HepG2 (cell line): Measurements from ENCODE around the gene ACOT8. TPM values are rescaled to one million over a fixed set of nuclear protein-coding genes. Genes with fewer than 3 reads are reported as not detected.
A peak's percentile ranks its signal among the peaks of the same experiment; 100 is the strongest.

Source experiments
- AGO1 ChIP-seq: fragments of 200-400 bp; formaldehyde crosslinking; IDR thresholded peaks from 2 replicates; pipeline ENCODE4 v1.6.1; 2017; ENCODE audit warnings: mild to moderate bottlenecking, low read depth, low read length, moderate library complexity; ENCODE audit not compliant: poor library complexity, severe bottlenecking
- ATF3 ChIP-seq: sonication (generic); formaldehyde crosslinking; IDR thresholded peaks from 2 replicates; pipeline ENCODE4 v1.4.0; 2020; ENCODE audit warnings: missing genetic modification reagents
- BRD4 ChIP-seq: sonication (generic); formaldehyde crosslinking; IDR thresholded peaks from 2 replicates; pipeline ENCODE4 v1.4.0; 2020; ENCODE audit warnings: missing genetic modification reagents
- CREB3 ChIP-seq: sonication (generic); formaldehyde crosslinking; IDR thresholded peaks from 2 replicates; pipeline ENCODE4 v1.5.0; 2020; ENCODE audit warnings: missing genetic modification reagents
- GMEB2 ChIP-seq: IDR thresholded peaks from 2 replicates; pipeline ENCODE4 v1.6.1; 2016; ENCODE audit warnings: missing biosample characterization, missing genetic modification reagents, low read depth
- HOXA3 ChIP-seq: sonication (generic); formaldehyde crosslinking; IDR thresholded peaks from 2 replicates; pipeline ENCODE4 v1.5.0; 2020; ENCODE audit warnings: missing genetic modification reagents
- MXI1 ChIP-seq: IDR thresholded peaks from 3 replicates; pipeline ENCODE4 v1.6.1; 2012; ENCODE audit warnings: low read depth, low read length, inconsistent platforms, borderline replicate concordance
- PBX2 ChIP-seq: IDR thresholded peaks from 2 replicates; pipeline ENCODE4 v1.6.1; 2016; ENCODE audit warnings: control low read depth
- PRDM10 ChIP-seq: sonication (generic); formaldehyde crosslinking; IDR thresholded peaks from 2 replicates; pipeline ENCODE4 v1.4.0; 2020; ENCODE audit warnings: low read depth, missing genetic modification reagents
- SNRNP70 ChIP-seq: fragments of 200-400 bp; formaldehyde crosslinking; IDR thresholded peaks from 2 replicates; pipeline ENCODE4 v1.6.1; 2017; ENCODE audit warnings: mild to moderate bottlenecking, low read depth, low read length, moderate library complexity
- SRSF1 ChIP-seq: fragments of 200-400 bp; formaldehyde crosslinking; optimal IDR thresholded peaks from 2 replicates; pipeline ENCODE3; 2017; ENCODE audit warnings: mild to moderate bottlenecking, low read depth, low read length, moderate library complexity
- ZBTB7B ChIP-seq: sonication (generic); formaldehyde crosslinking; IDR thresholded peaks from 2 replicates; pipeline ENCODE4 v1.4.0; 2020; ENCODE audit warnings: missing genetic modification reagents
- ZHX1 ChIP-seq: sonication (generic); formaldehyde crosslinking; IDR thresholded peaks from 2 replicates; pipeline ENCODE4 v1.8.1; 2022; ENCODE audit warnings: low read depth, mild to moderate bottlenecking, missing genetic modification reagents
- ZNF205 ChIP-seq: IDR thresholded peaks from 2 replicates; pipeline ENCODE4 v1.6.1; 2018; ENCODE audit warnings: missing biosample characterization, missing genetic modification reagents
- ZNF256 ChIP-seq: sonication (generic); formaldehyde crosslinking; conservative IDR thresholded peaks from 2 replicates; pipeline ENCODE4 v1.4.0; 2020; ENCODE audit warnings: missing genetic modification reagents
- ZNF614 ChIP-seq: IDR thresholded peaks from 2 replicates; pipeline ENCODE4 v1.6.1; 2018; ENCODE audit warnings: missing biosample characterization, missing genetic modification reagents, inconsistent platforms, borderline replicate concordance
- ZSCAN29 ChIP-seq: sonication (generic); formaldehyde crosslinking; conservative IDR thresholded peaks from 2 replicates; pipeline ENCODE4 v1.4.0; 2020; ENCODE audit warnings: mild to moderate bottlenecking, missing genetic modification reagents
- polyA plus RNA-seq, 8 experiments: library from polyadenylated mRNA; depleted of rRNA in 3 of 8; stranded (reverse) in 7 of 8; unstranded in 1 of 8; fragments of >200 nt; fragmentation: Illumina TruSeq in 4 of 8; extraction: Trizol in 4 of 8; gene quantifications; 2 replicates each; pipeline versions ENCODE4 v1.2.1 to v1.2.3, GENCODE V29; 2011 to 2016; ENCODE audit warnings: low read depth in 4 of 8, missing spikeins in 1 of 8, mixed read lengths in 1 of 8; ENCODE audit not compliant: insufficient read depth in 1 of 8
- total RNA-seq, 5 experiments: library from RNA; depleted of rRNA; stranded (reverse); fragments of >200 nt; fragmentation: Illumina TruSeq; extraction: Trizol; gene quantifications; 2 replicates each; pipeline ENCODE4 v1.2.3, GENCODE V29; 2016; ENCODE audit warnings: low read depth in 1 of 5

ACOT8 gene
- total and polyA plus RNA-seq, 2 of the 13 experiments (the other 11 are each of a cell fraction or from before 2014, with no cell fraction given): 31.4 to 45.5 TPM

GRCh38 chr20:45890985-45891983, 34.1 kb upstream of the ACOT8 start, which contains the start of the genes CTSA and NEURL2 (continued):
- peak; percentile 99 for TF ChIP-seq ZBTB7B (CRISPR knock-in tag)
- peak; percentile 98 for TF ChIP-seq ZSCAN29 (CRISPR knock-in tag)
- peak; percentile 94 for TF ChIP-seq PRDM10 (CRISPR knock-in tag)
- TF ChIP-seq GMEB2 (CRISPR knock-in tag): peak; percentile 58
- peak; percentile 98 for TF ChIP-seq MXI1
- peak; percentile 96 for TF ChIP-seq ZNF256 (CRISPR knock-in tag)
- TF ChIP-seq BRD4 (CRISPR knock-in tag): peak; percentile 99
- TF ChIP-seq SRSF1: peak; percentile 99
- TF ChIP-seq PBX2: peak; percentile 64
- TF ChIP-seq CREB3 (CRISPR knock-in tag): 0 out of 2 replicates have a peak, but pooled peaks have one; percentile 82
- TF ChIP-seq AGO1: peak; percentile 78
- TF ChIP-seq SNRNP70: no peak
- peak; percentile 97 for TF ChIP-seq ZNF205 (CRISPR knock-in tag)
- TF ChIP-seq ATF3 (CRISPR knock-in tag): no peak
- TF ChIP-seq HOXA3 (CRISPR knock-in tag): peak; percentile 98
- peak; percentile 100 for TF ChIP-seq ZNF614 (CRISPR knock-in tag)
- TF ChIP-seq ZHX1 (CRISPR knock-in tag): peak; percentile 96
